HCT116 (cell line): ENCODE measurements around the gene SHCBP1.

Experiments
- ELF1 ChIP-seq: IDR thresholded peaks from 2 replicates; pipeline ENCODE4 v1.6.1; 2012; ENCODE audit warnings: low read depth, borderline replicate concordance
- POLR2AphosphoS5 ChIP-seq: IDR thresholded peaks from 2 replicates; pipeline ENCODE4 v1.6.1; 2011; ENCODE audit warnings: mild to moderate bottlenecking, low read depth, low read length, moderate library complexity
- TCF7L2 ChIP-seq: IDR thresholded peaks from 2 replicates; pipeline ENCODE4 v1.7.0; 2011; ENCODE audit warnings: borderline replicate concordance, inconsistent platforms; ENCODE audit not compliant: insufficient read depth, insufficient read length; ENCODE audit errors: extremely low read depth
- YY1 ChIP-seq: IDR thresholded peaks from 2 replicates; pipeline ENCODE4 v1.6.1; 2011; ENCODE audit warnings: low read length, low read depth, moderate library complexity, mild to moderate bottlenecking; ENCODE audit not compliant: insufficient replicate concordance; ENCODE audit errors: extremely low read depth

- TF ChIP-seq TCF7L2 (no peak), ELF1 (no peak), YY1 (no peak), POLR2AphosphoS5 (no peak)
Measured at GRCh38 chr16:46606231-46606630, 14.9 kb downstream of the SHCBP1 start.
